Thyroid gland (tissue), 4 donors: Measurements from ENCODE around the gene PEA15.

Experiments
- POLR2A ChIP-seq, 2 donors: fragments of 450-650 bp; IDR thresholded peaks; one replicate each; pipeline ENCODE4 v1.6.1; 2017; ENCODE audit warnings: antibody characterized with exemption in 2 of 2, mild to moderate bottlenecking in 2 of 2, moderate library complexity in 1 of 2
- TF ChIP-seq, protein P1 (sequence below), 6 experiments: fragments of 200-600 bp in 3 of 6; fragments of 450-650 bp in 3 of 6; sonication (generic) in 3 of 6; IDR thresholded peaks; one replicate each; pipeline ENCODE4 v1.5.1; 2016 to 2019; ENCODE audit warnings: antibody characterized with exemption in 6 of 6, mild to moderate bottlenecking in 2 of 6, inconsistent platforms in 1 of 6, moderate library complexity in 1 of 6

DNA sequence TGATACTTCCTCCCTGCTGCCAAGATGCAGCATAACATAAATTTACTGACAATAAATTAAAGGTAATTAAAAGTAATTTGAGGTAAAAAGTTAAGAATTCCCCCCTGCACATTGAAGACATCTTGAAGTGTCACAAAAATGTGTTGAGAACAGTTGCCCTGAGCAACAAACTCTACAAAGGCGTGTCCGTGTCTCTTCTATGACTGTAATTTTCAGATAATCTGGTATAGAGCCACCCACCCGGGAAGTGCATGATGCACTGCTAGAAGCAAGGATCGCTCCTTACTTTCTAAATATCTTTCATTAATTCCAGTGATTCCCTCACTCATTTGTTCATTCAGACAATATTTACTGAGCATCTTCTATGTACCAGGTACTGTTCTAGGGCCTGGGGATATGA lies 25.8 kb upstream of the PEA15 start:
- TF ChIP-seq, protein P1, sequence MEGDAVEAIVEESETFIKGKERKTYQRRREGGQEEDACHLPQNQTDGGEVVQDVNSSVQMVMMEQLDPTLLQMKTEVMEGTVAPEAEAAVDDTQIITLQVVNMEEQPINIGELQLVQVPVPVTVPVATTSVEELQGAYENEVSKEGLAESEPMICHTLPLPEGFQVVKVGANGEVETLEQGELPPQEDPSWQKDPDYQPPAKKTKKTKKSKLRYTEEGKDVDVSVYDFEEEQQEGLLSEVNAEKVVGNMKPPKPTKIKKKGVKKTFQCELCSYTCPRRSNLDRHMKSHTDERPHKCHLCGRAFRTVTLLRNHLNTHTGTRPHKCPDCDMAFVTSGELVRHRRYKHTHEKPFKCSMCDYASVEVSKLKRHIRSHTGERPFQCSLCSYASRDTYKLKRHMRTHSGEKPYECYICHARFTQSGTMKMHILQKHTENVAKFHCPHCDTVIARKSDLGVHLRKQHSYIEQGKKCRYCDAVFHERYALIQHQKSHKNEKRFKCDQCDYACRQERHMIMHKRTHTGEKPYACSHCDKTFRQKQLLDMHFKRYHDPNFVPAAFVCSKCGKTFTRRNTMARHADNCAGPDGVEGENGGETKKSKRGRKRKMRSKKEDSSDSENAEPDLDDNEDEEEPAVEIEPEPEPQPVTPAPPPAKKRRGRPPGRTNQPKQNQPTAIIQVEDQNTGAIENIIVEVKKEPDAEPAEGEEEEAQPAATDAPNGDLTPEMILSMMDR (IDR thresholded peaks at IDR 0.05): no peak
- no peak for TF ChIP-seq POLR2A (IDR thresholded peaks at IDR 0.05)
